Mesenchymal stem cell (in vitro differentiated cells and primary cell): ENCODE data around the gene ABHD11.
A peak's percentile ranks its signal among the peaks of the same experiment; 100 is the strongest.

ENCODE experiments used
- DNase-seq: peaks from one replicate; pipeline ENCODE4 v3.0.0-alpha.2; 2013
- H2AFZ ChIP-seq: one replicate; pipeline ENCODE4 v1.6.1; 2013; ENCODE audit warnings: low read depth, mild to moderate bottlenecking, control low read depth, inconsistent platforms, low read length, moderate library complexity
- H2AK5ac ChIP-seq: 2 replicates; pipeline ENCODE4 v1.6.1; 2013; ENCODE audit warnings: low read length, moderate library complexity, mild to moderate bottlenecking, inconsistent platforms; ENCODE audit not compliant: severe bottlenecking
- H2BK120ac ChIP-seq: one replicate; pipeline ENCODE4 v1.6.1; 2013; ENCODE audit warnings: low read depth, mild to moderate bottlenecking, inconsistent platforms, low read length, moderate library complexity
- H2BK12ac ChIP-seq, 2 experiments: one replicate each; pipeline ENCODE4 v1.6.1; 2013; ENCODE audit warnings: inconsistent platforms in 2 of 2, low read length in 2 of 2, mild to moderate bottlenecking in 2 of 2, moderate library complexity in 2 of 2, control low read depth in 1 of 2
- H2BK15ac ChIP-seq: one replicate; pipeline ENCODE4 v1.6.1; 2013; ENCODE audit warnings: mild to moderate bottlenecking, low read depth, inconsistent platforms; ENCODE audit not compliant: poor library complexity, severe bottlenecking
- H2BK5ac ChIP-seq: 2 replicates; pipeline ENCODE4 v1.6.1; 2013; ENCODE audit warnings: low read depth, mild to moderate bottlenecking, low read length, control low read depth, inconsistent platforms; ENCODE audit not compliant: poor library complexity, severe bottlenecking
- H3K14ac ChIP-seq, 2 experiments: one replicate each; pipeline ENCODE4 v1.6.1; 2013; ENCODE audit warnings: inconsistent platforms in 2 of 2, low read length in 2 of 2, control low read depth in 1 of 2, mild to moderate bottlenecking in 1 of 2, moderate library complexity in 1 of 2
- H3K18ac ChIP-seq, 2 experiments: one replicate each; pipeline ENCODE4 v1.6.1; 2013; ENCODE audit warnings: inconsistent platforms in 2 of 2, low read length in 2 of 2, control low read depth in 1 of 2, low read depth in 1 of 2, mild to moderate bottlenecking in 1 of 2
- H3K23ac ChIP-seq, 2 experiments: one replicate each; pipeline ENCODE4 v1.6.1; 2013; ENCODE audit warnings: inconsistent platforms in 2 of 2, low read length in 2 of 2, mild to moderate bottlenecking in 2 of 2, moderate library complexity in 2 of 2, control low read depth in 1 of 2
- H3K27ac ChIP-seq: 2 replicates; pipeline ENCODE4 v1.5.1; 2013; ENCODE audit warnings: mild to moderate bottlenecking, moderate library complexity, low read length, control low read depth, inconsistent platforms; ENCODE audit not compliant: poor library complexity, severe bottlenecking
- H3K27me3 ChIP-seq, 2 experiments: 2 replicates each; pipeline versions ENCODE4 v1.6.1 to v1.7.0; 2013; ENCODE audit warnings: low read length in 2 of 2, mild to moderate bottlenecking in 2 of 2, moderate library complexity in 2 of 2, control low read depth in 1 of 2, inconsistent platforms in 1 of 2; ENCODE audit not compliant: control insufficient read depth in 1 of 2, insufficient read depth in 1 of 2
- H3K36me3 ChIP-seq, 2 experiments: 2 replicates each; pipeline versions ENCODE4 v1.6.1 to v1.7.0; 2013; ENCODE audit warnings: low read length in 2 of 2, control low read depth in 1 of 2, inconsistent platforms in 1 of 2, low read depth in 1 of 2, mild to moderate bottlenecking in 1 of 2; ENCODE audit not compliant: insufficient read depth in 2 of 2, control insufficient read depth in 1 of 2
- H3K4ac ChIP-seq, 2 experiments: one replicate each; pipeline ENCODE4 v1.6.1; 2013; ENCODE audit warnings: inconsistent platforms in 2 of 2, low read length in 2 of 2, mild to moderate bottlenecking in 2 of 2, moderate library complexity in 2 of 2, control low read depth in 1 of 2, low read depth in 1 of 2
- H3K4me1 ChIP-seq: 2 replicates; pipeline ENCODE4 v1.6.1; 2013; ENCODE audit warnings: low read depth, low read length, control low read depth; ENCODE audit not compliant: control insufficient read depth, insufficient read depth
- H3K4me2 ChIP-seq: 2 replicates; pipeline ENCODE4 v1.6.1; 2013; ENCODE audit warnings: low read length, mild to moderate bottlenecking, inconsistent platforms; ENCODE audit not compliant: poor library complexity, severe bottlenecking
- H3K4me3 ChIP-seq, 2 experiments: 2 replicates each; pipeline versions ENCODE4 v1.5.1 to v1.7.0; 2013; ENCODE audit warnings: low read length in 2 of 2, mild to moderate bottlenecking in 2 of 2, control low read depth in 1 of 2, low read depth in 1 of 2; ENCODE audit not compliant: insufficient read depth in 1 of 2
- H3K79me1 ChIP-seq: replicated peaks from 2 replicates; pipeline ENCODE4 v1.6.1; 2013; ENCODE audit warnings: mild to moderate bottlenecking, control low read depth, low read length, inconsistent platforms; ENCODE audit not compliant: poor library complexity, severe bottlenecking
- H3K9ac ChIP-seq: 2 replicates; pipeline ENCODE4 v1.7.0; 2013; ENCODE audit warnings: mild to moderate bottlenecking, low read length, moderate library complexity
- H3K9me3 ChIP-seq: 2 replicates; pipeline ENCODE4 v1.7.0; 2013; ENCODE audit warnings: mild to moderate bottlenecking, low read length; ENCODE audit not compliant: control insufficient read depth
- H4K8ac ChIP-seq: one replicate; pipeline ENCODE4 v1.6.1; 2013; ENCODE audit warnings: inconsistent platforms, mild to moderate bottlenecking, low read length, moderate library complexity
- H4K91ac ChIP-seq: one replicate; pipeline ENCODE4 v1.6.1; 2013; ENCODE audit warnings: mild to moderate bottlenecking, low read length, inconsistent platforms
- WGBS: methylation state at CpG from one replicate; pipeline ENCODE4 v1.1.7; 2013; ENCODE audit warnings: mixed read lengths; 5-methylcytosine and 5-hydroxymethylcytosine counted together

The ABHD11 gene

GRCh38 chr7:73706126-73707044 is 32.2 kb downstream of the ABHD11 start:
- Histone ChIP-seq H2BK5ac (peak overlapping the region; percentile 57), H3K14ac (no peak overlapping the region), H2AK5ac (peak overlapping the region; percentile 91), H4K8ac (no peak overlapping the region), H3K27me3 (no peaks in the 10 kb centered on the region), H3K4me3 (no peak overlapping the region), H2BK12ac (no peak overlapping the region), H3K27ac (peak overlapping the region; percentile 67), H3K18ac (no peak overlapping the region), H2AFZ (no peak overlapping the region), H3K9me3 (no peaks in the 10 kb centered on the region), H3K9ac (peak overlapping the region; percentile 41), H3K36me3 (peaks cover 71 to 86% of the 10 kb centered on the region in 2 experiments), H3K4ac (no peak overlapping the region), H2BK120ac (no peak overlapping the region), H4K91ac (no peak overlapping the region), H3K79me1 (peaks cover 18% of the 10 kb centered on the region), H3K23ac (peak overlapping the region in 1 of 2 experiments; percentile 54), H2BK15ac (no peak overlapping the region), H3K4me1 (peaks cover 61% of the 10 kb centered on the region), H3K4me2 (peak overlapping the region; percentile 3)
- peak; percentile 10 for DNase-seq
- WGBS: 85% methylated on average over 24 of the region's 25 CpGs

GRCh38 chr7:73705551-73705920 is 33.1 kb downstream of the ABHD11 start:
- Histone ChIP-seq H3K9me3 (no peaks in the 10 kb centered on the region), H3K27ac (peak overlapping the region; percentile 67), H3K14ac (no peak overlapping the region), H3K23ac (no peak overlapping the region), H2BK5ac (peak overlapping the region; percentile 51), H3K79me1 (peaks cover 18% of the 10 kb centered on the region), H3K4me1 (peaks cover 58% of the 10 kb centered on the region), H3K27me3 (no peaks in the 10 kb centered on the region), H2AFZ (no peak overlapping the region), H3K4ac (no peak overlapping the region), H2AK5ac (peak overlapping the region; percentile 91), H3K9ac (peak overlapping the region; percentile 29), H3K4me2 (peak overlapping the region; percentile 13), H3K4me3 (no peak overlapping the region), H2BK120ac (no peak overlapping the region), H4K91ac (no peak overlapping the region), H3K18ac (no peak overlapping the region), H4K8ac (no peak overlapping the region), H2BK12ac (peak overlapping the region in 1 of 2 experiments; percentile 10), H3K36me3 (peaks cover 77 to 86% of the 10 kb centered on the region in 2 experiments), H2BK15ac (no peak overlapping the region)
- 92% methylated on average over 10 of the region's 10 CpGs for WGBS
- no peak for DNase-seq

GRCh38 chr7:73704640-73705550 is 33.7 kb downstream of the ABHD11 start:
- peak overlapping the region; percentile 67 for H3K27ac ChIP-seq
- no peak for DNase-seq
- H3K4me2 ChIP-seq: peak overlapping the region; percentile 19
- peaks cover 18% of the 10 kb centered on the region for H3K79me1 ChIP-seq
- H3K36me3 ChIP-seq: peaks cover 82 to 87% of the 10 kb centered on the region in 2 experiments
- no peak overlapping the region for H2BK15ac ChIP-seq
- no peak overlapping the region for H3K18ac ChIP-seq
- H3K9me3 ChIP-seq: no peaks in the 10 kb centered on the region
- H2BK12ac ChIP-seq: no peak overlapping the region
- H2AK5ac ChIP-seq: peak overlapping the region; percentile 91
- no peaks in the 10 kb centered on the region for H3K27me3 ChIP-seq
- H3K4me3 ChIP-seq: no peak overlapping the region
- no peak overlapping the region for H3K23ac ChIP-seq
- H2BK5ac ChIP-seq: peak overlapping the region; percentile 48
- H3K4ac ChIP-seq: no peak overlapping the region
- H3K9ac ChIP-seq: peak overlapping the region; percentile 9
- H4K8ac ChIP-seq: no peak overlapping the region
- 90% methylated on average over 18 of the region's 23 CpGs for whole genome bisulfite sequencing
- no peak overlapping the region for H4K91ac ChIP-seq
- peaks cover 56% of the 10 kb centered on the region for H3K4me1 ChIP-seq
- no peak overlapping the region for H2BK120ac ChIP-seq
- no peak overlapping the region for H3K14ac ChIP-seq
- H2AFZ ChIP-seq: no peak overlapping the region
